HT1080 (cell line): ENCODE measurements around the gene SLC1A4. TPM values are rescaled to one million over a fixed set of nuclear protein-coding genes. Genes with fewer than 3 reads are reported as not detected.
"Not testable (repeated sequence)": the region's sequence is repeated elsewhere in the genome, so short reads cannot be mapped to it uniquely, and the experiment has no call there.

ENCODE experiments used
- DNase-seq: peaks from one replicate; pipeline ENCODE4 v3.0.0-alpha.2; 2015; ENCODE audit warnings: low read depth
- polyA plus RNA-seq, 2 experiments: library from polyadenylated mRNA; depleted of rRNA; stranded (reverse); fragments of >200 nt; gene quantifications; 2 replicates each; pipeline ENCODE4 v1.2.3, GENCODE V29; 2015
- total RNA-seq: library from RNA; depleted of rRNA; stranded (reverse); fragments of >200 nt; shearing (Covaris generic); gene quantifications from 2 replicates; pipeline ENCODE4 v1.2.3, GENCODE V29; 2014; rRNA removed

The SLC1A4 gene
- 8.3 and 10.1 TPM in 2 replicates for total RNA-seq
- polyA plus RNA-seq (2015; cell fraction: cytosol; rRNA removed) = 11.2 and 13.6 TPM in 2 replicates
- 30.9 and 32.0 TPM in 2 replicates for polyA plus RNA-seq (2015; cell fraction: nucleus; rRNA removed)

- DNase-seq = peak; percentile 82
Measured at GRCh38 chr2:64989126-64989981, at the start of gene SLC1A4. SLC1A4 (plus strand) TSS chr2:64989399; CDS start chr2:64989644, 245 bp downstream.

DNA sequence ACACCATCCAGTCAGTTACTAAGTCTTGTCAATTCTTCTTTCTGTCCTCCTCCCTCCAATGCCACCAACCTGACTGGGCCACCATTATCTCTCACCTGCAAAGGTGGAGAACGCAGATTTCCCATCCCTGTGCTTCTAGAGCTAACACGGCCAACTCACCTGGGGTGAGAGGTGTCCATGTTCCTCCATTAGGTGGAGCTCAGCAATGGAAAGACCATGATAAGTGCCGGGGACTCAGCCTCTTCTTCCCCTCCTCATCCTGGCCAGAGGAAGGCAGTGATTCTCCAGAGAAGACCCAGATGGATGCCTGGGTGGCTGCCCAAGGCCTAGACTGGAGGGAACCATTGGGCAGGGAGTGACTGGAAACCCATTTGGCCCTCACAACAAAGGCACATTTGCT is 48.1 kb upstream of the SLC1A4 start:
- no peak for DNase-seq

DNA sequence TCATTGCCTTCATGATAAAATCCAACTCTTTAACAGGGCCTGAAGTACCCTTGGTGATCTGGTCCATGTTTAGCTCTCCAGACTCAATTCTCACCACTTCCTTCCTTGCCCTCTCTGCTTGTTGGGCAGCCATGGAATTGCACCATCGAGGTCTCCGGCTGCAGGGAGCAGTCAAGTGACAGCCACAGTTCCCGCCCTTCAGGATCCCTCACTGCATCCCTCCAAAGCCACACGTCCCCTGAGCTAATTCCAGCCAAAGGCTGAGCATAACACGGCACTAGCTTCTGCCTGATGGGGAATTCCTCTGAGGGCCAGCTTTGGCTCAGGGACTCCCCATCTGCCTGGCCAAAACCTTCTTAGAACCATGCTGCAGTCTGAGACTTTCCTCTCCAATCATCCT is 47.4 kb upstream of the SLC1A4 start:
- no peak for DNase-seq

GRCh38 chr2:64942693-64943092 is 46.5 kb upstream of the SLC1A4 start:
- no peak for DNase-seq

GRCh38 chr2:64943387-64944150 is 45.6 kb upstream of the SLC1A4 start:
- no peak for DNase-seq

GRCh38 chr2:64944484-64944883 is 44.7 kb upstream of the SLC1A4 start:
- no peak for DNase-seq

- peak; percentile 57 for DNase-seq
Measured at GRCh38 chr2:64945973-64946768, 43.0 kb upstream of the SLC1A4 start.

- no peak for DNase-seq
Measured at GRCh38 chr2:64946769-64947247, 42.4 kb upstream of the SLC1A4 start.

- no peak for DNase-seq
Measured at GRCh38 chr2:64947885-64948284, 41.3 kb upstream of the SLC1A4 start.

DNA sequence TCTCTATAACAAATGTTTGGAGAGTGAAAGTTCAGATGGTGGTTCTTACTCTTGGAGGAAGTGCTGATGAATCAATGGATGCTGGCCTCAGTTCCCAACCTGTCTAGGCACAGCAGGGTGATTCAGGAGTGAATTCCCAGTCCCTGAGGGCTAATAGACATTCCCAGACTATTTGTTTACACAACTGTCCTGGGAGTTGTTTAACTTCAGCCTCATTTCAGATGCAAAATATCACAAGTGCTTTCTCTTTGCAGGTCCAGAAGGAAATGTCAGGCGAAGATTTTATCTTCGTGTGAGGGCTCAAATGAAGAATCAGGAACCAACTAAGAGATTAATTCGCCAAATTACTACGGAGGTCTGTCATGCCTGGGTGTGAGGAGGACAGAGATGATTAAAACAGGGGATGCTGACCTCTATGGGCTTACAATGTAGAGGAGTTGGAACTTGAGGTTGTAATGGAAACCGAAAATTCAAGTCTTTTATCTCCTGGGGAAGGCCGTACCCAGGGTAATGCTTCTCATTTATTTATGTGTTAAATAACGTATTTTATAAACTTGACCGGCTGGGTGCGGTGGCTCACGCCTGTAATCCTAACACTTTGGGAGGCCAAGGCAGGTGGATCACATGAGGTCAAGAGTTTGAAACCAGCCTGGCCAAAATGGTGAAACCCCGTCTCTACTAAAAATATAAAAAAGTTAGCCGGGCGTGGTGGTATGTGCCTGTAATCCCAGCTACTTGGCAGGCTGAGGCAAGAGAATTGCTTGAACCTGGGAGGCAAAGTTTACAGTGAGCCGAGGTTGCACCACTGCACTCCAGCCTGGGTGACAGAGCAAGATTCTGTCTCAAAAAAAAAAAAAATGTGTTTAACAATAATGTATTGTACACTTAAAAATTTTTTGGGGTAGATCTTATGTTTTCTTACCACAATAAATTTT is 38.7 kb upstream of the SLC1A4 start:
- DNase-seq = no peak

- no peak for DNase-seq
Measured at GRCh38 chr2:64951306-64951953, 37.8 kb upstream of the SLC1A4 start.

DNA sequence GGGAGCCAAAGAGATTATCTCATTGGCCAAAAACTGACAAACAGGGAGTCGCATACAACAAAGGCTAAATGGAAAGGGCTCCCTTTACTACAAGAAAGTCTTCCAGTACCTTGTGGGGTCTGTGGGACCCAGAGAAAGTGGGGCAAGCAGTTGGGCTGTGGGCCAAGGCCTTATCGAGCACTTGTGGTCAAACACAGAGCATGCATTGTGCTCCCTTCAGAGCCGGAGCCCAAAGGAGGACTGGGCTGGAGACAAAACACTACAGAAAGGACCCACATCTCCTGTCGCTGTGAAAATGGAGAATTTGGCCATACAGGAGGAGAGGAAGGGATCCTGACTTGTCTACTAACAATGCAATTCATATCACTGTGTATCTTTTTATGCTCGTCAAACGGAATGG is 37.1 kb upstream of the SLC1A4 start:
- DNase-seq = no peak

- peak; percentile 54 for DNase-seq
Measured at GRCh38 chr2:64952511-64953482, 36.4 kb upstream of the SLC1A4 start.

GRCh38 chr2:64955467-64955866 is 33.7 kb upstream of the SLC1A4 start:
- DNase-seq = no peak

DNA sequence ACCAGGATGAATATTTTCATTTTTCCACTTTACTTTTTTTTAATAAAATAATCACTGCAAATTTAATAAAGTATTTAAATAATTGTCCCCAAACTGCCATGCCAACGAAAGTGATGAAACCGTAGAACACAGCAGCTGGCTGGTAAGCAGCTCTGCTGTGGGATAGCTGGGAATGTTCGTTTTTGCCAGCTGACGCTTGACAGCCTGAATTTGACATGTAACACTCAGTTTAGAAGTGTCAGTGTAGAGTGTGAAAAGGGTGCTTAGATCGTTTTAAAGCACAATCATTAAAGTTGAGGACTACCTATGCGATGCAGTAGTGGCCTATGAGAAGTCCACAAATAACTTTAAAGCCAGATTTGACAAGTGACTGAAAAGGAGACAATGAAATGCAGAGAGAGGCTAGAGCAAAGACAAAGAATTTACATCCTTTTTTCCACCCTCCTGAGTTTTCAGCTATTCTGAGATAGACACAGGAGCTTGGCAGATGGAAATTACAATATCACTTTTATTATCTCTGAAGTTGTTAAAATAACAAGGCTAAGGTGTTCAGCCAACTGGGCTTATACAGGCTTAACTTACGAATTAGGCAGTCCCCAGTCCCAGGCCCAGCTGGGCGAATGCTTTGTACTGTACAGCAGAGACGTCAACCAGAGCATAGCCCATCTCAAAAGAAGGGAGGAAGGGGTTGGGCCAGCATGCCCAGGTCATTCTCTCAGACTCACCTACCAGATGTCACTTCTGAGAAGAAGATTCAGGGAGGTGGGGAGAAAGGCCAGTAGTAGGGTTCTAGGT is 31.9 kb upstream of the SLC1A4 start:
- no peak for DNase-seq

- DNase-seq = no peak
Measured at GRCh38 chr2:64958556-64958955, 30.6 kb upstream of the SLC1A4 start.

DNA sequence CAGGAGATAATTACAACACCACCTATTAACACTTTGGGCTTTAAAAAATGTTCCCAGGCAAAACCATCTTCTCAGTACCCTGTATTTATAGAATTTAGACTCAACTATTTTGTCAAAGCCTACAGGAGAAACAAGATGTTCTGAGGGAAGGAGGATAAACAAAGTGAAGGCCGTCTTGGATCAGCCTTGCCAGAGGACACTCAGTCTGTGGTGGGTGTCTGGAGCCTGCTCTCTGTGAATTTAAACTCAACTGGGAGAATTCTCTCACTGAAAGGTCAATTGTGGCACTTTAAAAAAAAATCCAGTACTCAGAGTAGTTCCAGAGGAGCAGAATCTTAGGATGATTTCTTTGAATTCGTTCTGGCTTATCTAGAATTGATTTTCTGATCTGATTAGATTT is 28.4 kb upstream of the SLC1A4 start:
- no peak for DNase-seq

- not testable (repeated sequence) for DNase-seq
Measured at GRCh38 chr2:64963138-64963537, 26.1 kb upstream of the SLC1A4 start.
